NCI-H146 treated with DMSO at 0.1 percent for 48 hours (cell line): ENCODE results near the gene NACA2.
"Not testable (repeated sequence)": the region's sequence is repeated elsewhere in the genome, so short reads cannot be mapped to it uniquely, and the experiment has no call there.

ENCODE experiments used
- DNase-seq: peaks from one replicate; lab custom pipeline; 2025; ENCODE audit not compliant: unreplicated experiment; lab: John Stamatoyannopoulos, UW

Gene NACA2

GRCh38 chr17:61591018-61591417 lies at the start of gene NACA2:
TSS of gene NACA2 (minus strand) at chr17:61591219. CDS start at chr17:61591180, 39 bp downstream.
- DNase-seq: no peak

GRCh38 chr17:61639818-61640217 lies 48.8 kb upstream of the NACA2 start:
- no peak for DNase-seq

- no peak for DNase-seq
Observed at GRCh38 chr17:61638087-61638486, 47.1 kb upstream of the NACA2 start.

GRCh38 chr17:61635913-61636432 lies 45.0 kb upstream of the NACA2 start:
- peak; percentile 28 for DNase-seq

- no peak for DNase-seq
Observed at GRCh38 chr17:61634942-61635538, 44.0 kb upstream of the NACA2 start.

GRCh38 chr17:61634011-61634539 lies 43.1 kb upstream of the NACA2 start:
- DNase-seq: no peak

- no peak for DNase-seq
Observed at GRCh38 chr17:61632826-61633225, 41.8 kb upstream of the NACA2 start.

DNA sequence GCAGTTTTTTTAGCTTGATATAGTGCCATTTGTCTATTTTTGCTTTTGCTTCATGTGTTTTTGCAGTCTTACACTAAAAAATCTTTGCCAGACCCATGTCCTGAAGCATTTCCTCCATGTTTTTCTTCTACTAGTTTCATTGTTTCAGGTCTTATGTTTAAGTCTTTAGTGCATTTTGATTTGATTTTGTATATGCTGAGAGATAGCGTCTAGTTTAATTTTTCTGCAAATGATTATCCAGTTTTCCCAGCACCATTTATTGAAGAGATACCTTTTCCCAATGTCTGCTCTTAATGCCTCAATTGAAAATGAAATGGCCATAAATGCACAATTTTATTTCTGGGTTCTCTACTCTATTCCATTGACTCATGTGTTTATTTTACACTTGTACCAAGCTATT lies 40.8 kb upstream of the NACA2 start:
- no peak for DNase-seq

- DNase-seq: not testable (repeated sequence)
Observed at GRCh38 chr17:61628158-61628557, 37.1 kb upstream of the NACA2 start.

GRCh38 chr17:61627658-61628057 lies 36.6 kb upstream of the NACA2 start:
- no peak for DNase-seq

- no peak for DNase-seq
Observed at GRCh38 chr17:61627125-61627524, 36.1 kb upstream of the NACA2 start.

GRCh38 chr17:61625564-61625963 lies 34.5 kb upstream of the NACA2 start:
- DNase-seq: no peak

GRCh38 chr17:61624951-61625350 lies 33.9 kb upstream of the NACA2 start:
- DNase-seq: no peak

DNA sequence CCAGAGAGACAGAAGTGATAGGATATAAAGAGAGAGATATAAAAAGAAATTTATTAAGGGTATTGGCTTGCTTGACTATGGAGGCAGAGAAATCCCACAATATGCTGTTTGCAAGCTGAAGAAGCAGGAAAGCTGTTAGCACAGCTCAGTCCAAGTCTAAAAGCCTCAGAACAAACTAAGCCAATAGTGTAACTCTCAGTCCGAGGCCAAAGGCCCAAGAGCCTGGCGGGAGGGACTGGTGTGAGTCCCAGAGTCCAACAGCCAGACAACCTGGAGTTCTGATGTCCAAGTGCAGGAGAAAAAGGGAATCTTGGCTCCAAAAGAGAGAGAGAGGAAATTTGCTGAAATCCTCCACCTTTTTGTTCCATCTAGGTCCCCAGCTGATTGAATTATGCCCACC lies 30.3 kb upstream of the NACA2 start:
- no peak for DNase-seq

DNA sequence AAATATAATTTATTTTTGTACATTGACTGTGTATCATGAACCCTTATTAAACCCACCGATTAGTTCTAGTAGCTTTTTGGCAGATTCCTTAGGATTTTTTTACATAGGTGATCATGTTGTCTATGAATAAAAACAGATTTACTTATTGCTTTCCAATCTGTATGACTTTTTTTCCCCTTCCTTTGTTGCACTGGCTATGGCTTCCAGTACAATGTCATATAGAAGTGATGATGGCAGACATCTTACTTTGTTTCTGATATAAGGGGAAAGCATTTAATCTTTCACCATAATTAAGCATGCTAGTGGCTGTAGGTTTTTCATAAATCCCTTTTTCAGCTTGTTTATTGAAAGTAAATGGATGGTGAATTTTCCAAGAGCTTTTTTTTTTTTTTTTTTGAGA lies 28.9 kb upstream of the NACA2 start:
- no peak for DNase-seq

DNA sequence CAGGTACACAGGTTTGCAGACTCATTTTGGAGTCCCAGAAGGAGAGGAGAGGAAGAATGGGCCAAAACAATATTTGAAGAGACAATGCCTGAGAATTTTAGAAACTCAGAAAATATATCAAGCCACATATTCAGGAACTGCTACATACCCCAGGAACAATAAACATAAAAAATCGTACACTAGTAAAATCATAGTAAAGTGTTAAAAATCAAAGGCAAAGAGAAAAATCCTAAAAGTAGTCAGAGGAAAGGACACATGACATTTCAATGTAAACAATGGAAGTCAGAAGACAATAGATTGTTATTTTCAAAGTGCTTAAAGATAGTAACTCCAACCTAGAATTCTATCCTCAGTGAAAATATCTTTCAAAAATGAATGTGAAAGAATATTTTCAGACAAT lies 28.5 kb upstream of the NACA2 start:
- no peak for DNase-seq

DNA sequence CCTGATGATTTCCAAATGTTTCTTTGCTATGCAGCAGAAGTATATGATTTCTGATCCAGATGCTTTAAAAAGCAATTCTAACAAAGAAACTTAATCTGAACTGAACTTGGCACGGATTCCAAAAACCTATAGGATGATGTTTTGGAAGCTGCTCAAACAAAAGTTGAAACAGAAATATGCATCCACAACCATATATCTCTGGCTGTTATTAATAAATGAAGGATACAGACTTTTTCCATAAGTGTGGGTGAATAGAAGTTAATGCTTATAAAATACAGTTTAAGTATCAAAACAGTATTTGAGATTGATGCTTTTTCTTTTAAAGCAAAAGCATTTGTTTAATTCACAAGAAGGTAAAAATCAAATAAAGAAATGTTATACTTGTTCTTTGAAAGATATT lies 27.9 kb upstream of the NACA2 start:
- DNase-seq: no peak

DNA sequence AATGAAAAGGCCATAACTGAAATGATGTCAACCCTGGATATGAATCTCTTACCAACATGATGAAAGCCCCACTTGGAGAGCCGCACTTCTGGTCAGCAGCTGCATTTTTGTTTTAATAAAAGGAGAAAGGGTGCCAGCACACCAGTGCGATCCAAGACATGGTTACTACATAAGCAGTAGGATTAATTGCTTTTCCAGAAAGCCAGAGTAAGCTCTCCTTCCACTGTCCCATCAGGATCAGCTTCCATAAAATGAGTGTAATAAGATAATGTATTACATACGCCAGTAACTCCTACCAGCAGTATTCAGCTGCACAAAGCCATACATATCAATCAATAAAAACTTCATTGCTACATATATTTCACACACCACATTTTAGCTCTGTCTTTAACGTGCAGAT lies 26.3 kb upstream of the NACA2 start:
- DNase-seq: no peak

DNA sequence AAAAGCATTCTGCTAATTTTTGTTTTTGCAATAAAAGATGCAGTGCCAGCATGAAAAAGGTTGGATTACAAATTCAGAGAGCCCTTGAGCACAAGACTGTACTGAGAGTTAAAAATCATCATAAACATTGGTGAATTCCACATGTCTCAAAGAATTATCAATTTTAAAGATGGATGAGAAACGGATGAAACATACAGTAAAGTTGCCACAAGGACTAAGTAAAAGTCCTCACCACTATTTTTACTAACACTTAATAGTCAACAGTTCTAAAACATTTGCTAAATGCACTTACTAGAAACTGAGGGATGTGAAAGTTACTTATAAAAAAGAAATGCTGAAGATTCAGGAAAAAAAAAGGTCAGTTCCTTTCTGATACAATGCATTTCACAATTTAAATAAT lies 25.8 kb upstream of the NACA2 start:
- no peak for DNase-seq

DNA sequence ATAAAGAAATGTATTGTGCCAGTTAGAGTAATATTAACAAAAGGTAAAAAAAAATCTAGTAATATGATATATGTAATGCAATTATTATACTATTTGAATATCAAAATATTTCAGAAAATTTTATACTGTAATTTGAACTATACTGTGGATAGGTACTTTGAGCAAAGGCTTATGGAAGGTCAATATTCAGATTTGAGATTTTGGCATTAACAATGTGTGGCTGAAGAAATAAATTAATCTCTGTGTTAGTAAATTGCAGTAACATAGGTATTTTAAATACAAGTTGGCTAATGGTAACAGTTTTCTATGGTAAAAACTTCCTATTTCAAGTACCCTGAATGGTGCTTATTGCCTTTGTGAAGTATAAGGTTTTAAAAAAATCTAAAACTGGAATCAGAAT lies 23.2 kb upstream of the NACA2 start:
- no peak for DNase-seq

DNA sequence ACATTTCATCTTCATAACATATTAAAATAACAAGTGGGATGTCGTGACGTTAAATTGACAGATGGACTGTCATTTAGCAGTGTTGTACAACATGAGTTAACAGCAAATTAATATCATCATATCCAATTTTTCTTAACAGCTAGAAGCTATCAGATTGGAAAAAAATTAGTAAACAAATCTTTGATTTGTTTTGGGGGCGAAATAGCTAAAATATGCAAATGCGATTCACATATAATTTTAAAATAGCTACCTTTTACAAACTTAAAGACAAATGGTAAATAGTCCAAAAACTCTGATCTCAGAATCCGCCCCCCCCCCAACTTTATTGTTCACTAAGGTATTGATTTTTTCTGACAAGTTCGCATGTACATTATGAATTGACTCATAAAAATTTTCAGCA lies 20.3 kb upstream of the NACA2 start:
- DNase-seq: no peak

DNA sequence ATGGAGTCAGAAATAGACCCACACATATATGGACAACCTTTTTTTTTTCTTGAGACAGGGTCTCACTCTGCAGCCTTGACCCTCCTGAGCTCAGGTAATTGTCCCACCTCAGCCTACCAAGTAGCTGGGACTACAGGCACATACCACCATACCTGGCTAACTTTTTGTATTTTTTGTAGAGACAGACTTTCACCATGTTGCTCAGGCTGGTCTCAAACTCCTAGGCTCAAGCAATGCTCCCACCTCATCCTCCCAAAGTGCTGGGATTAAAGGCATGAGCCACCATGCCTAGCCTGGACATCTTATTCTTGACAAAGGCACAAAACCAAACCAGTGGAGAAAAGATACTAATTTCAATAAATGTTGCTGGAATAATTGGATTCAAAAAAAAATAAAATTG lies 14.7 kb upstream of the NACA2 start:
- DNase-seq: no peak

GRCh38 chr17:61601297-61601696 lies 10.3 kb upstream of the NACA2 start:
- no peak for DNase-seq
